Common myeloid progenitor, CD34-positive (primary cell): Measurements from ENCODE around the gene GATA3.

Experiments
- CTCF ChIA-PET: fragments of 350-600 bp; sonication (Branson Sonifier 250); formaldehyde crosslinking; loops from one replicate; lab custom pipeline; 2021; ENCODE audit warnings: antibody characterized with exemption; lab: Charles Lee
- POLR2A ChIA-PET: fragments of 350-600 bp; sonication (Branson Sonifier 250); formaldehyde crosslinking; loops from one replicate; lab custom pipeline; 2021; ENCODE audit warnings: antibody characterized with exemption; lab: Charles Lee
- DNase-seq, 3 donors: peaks; one replicate each; pipeline versions ENCODE4 v3.0.0 to v3.0.0-alpha.2; 2013
- H3K27ac ChIP-seq, 2 experiments: 1 replicate in 1 of 2; 2 replicates in 1 of 2; pipeline ENCODE4 v1.7.0; 2013; ENCODE audit warnings: inconsistent platforms in 2 of 2, low read length in 2 of 2, mild to moderate bottlenecking in 2 of 2, low read depth in 1 of 2, moderate library complexity in 1 of 2; ENCODE audit not compliant: severe bottlenecking in 2 of 2, insufficient read depth in 1 of 2, poor library complexity in 1 of 2
- H3K27me3 ChIP-seq, 5 experiments: replicated peaks in 2 of 5; 1 replicate in 3 of 5; 2 replicates in 2 of 5; pipeline versions ENCODE4 v1.6.1 to v1.7.0; 2013; ENCODE audit warnings: low read length in 4 of 5, mild to moderate bottlenecking in 2 of 5, moderate library complexity in 2 of 5, inconsistent platforms in 1 of 5; ENCODE audit not compliant: insufficient read depth in 5 of 5, control insufficient read depth in 4 of 5
- H3K36me3 ChIP-seq, 4 experiments: 1 replicate in 2 of 4; 2 replicates in 2 of 4; pipeline versions ENCODE4 v1.6.1 to v1.7.0; 2013; ENCODE audit warnings: low read length in 3 of 4, control low read depth in 1 of 4, mild to moderate bottlenecking in 1 of 4; ENCODE audit not compliant: control insufficient read depth in 4 of 4, insufficient read depth in 4 of 4
- H3K4me1 ChIP-seq, 4 experiments: 1 replicate in 3 of 4; 2 replicates in 1 of 4; pipeline versions ENCODE4 v1.6.1 to v1.7.1; 2013; ENCODE audit warnings: low read length in 3 of 4, mild to moderate bottlenecking in 3 of 4, control low read depth in 1 of 4, inconsistent platforms in 1 of 4, moderate library complexity in 1 of 4; ENCODE audit not compliant: control insufficient read depth in 4 of 4, insufficient read depth in 4 of 4; ENCODE audit errors: control extremely low read depth in 1 of 4
- H3K4me3 ChIP-seq, 7 experiments: 1 replicate in 4 of 7; 2 replicates in 3 of 7; pipeline versions ENCODE4 v1.5.1 to v1.7.0; 2013; ENCODE audit warnings: mild to moderate bottlenecking in 7 of 7, low read length in 6 of 7, moderate library complexity in 6 of 7, inconsistent platforms in 2 of 7, low read depth in 2 of 7, control low read depth in 1 of 7; ENCODE audit not compliant: insufficient read depth in 4 of 7, control insufficient read depth in 1 of 7; ENCODE audit errors: extremely low read depth in 1 of 7
- H3K9me3 ChIP-seq, 5 experiments: 1 replicate in 4 of 5; 2 replicates in 1 of 5; pipeline versions ENCODE4 v1.6.1 to v1.7.1; 2013; ENCODE audit warnings: low read length in 4 of 5, mild to moderate bottlenecking in 2 of 5, inconsistent platforms in 1 of 5, low read depth in 1 of 5, moderate library complexity in 1 of 5; ENCODE audit not compliant: control insufficient read depth in 4 of 5, insufficient read depth in 2 of 5; ENCODE audit errors: control extremely low read depth in 1 of 5
- WGBS: methylation state at CpG from one replicate; pipeline ENCODE4 v1.1.5; 2013; ENCODE audit not compliant: insufficient coverage; 5-methylcytosine and 5-hydroxymethylcytosine counted together

Gene GATA3

DNA sequence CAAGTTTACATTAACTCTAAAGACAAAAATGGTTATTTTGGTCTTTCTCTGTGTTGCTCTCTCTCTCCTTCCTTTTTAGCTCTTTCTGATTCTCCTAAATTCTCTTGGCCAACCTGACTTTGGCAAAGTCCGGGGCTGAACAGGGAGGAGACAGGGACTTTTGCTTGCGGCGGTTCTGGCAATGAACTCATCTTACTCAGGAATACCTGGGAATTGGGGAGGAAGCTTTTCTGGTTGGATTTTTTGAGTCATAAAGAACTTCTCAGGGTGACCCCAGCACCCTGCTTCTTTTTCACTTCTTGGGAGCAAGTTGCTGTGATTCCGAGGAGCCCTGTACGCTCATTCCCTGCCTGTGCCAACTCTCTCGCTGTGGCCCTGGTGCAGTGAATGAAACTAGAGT lies 16.0 kb downstream of the GATA3 start:
- Histone ChIP-seq H3K9me3 (no peaks in the 10 kb centered on the region), H3K4me3 (no peak overlapping the region), H3K27me3 (no peaks in the 10 kb centered on the region), H3K36me3 (peaks cover 0 to 42% (median 2%) of the 10 kb centered on the region in 4 experiments), H3K4me1 (peaks cover 0 to 29% (median 11%) of the 10 kb centered on the region in 4 experiments), H3K27ac (no peak overlapping the region)
- ChIA-PET CTCF (no interaction called here), POLR2A (no interaction called here)
- WGBS: 96% methylated on average over 4 of the region's 6 CpGs
- no peak for DNase-seq

GRCh38 chr10:8071006-8071405 lies 16.5 kb downstream of the GATA3 start:
- WGBS: 94% methylated on average over 2 of the region's 3 CpGs
- Histone ChIP-seq H3K36me3 (peaks cover 0 to 42% (median 2%) of the 10 kb centered on the region in 4 experiments), H3K27ac (no peak overlapping the region), H3K27me3 (no peaks in the 10 kb centered on the region), H3K4me3 (no peak overlapping the region), H3K4me1 (peaks cover 0 to 24% (median 9%) of the 10 kb centered on the region in 4 experiments), H3K9me3 (no peaks in the 10 kb centered on the region)
- CTCF ChIA-PET: interaction anchor here (0.7 to 1.1 kb wide), 2 partner anchors 9 to 361 kb away, joined by 3 read pairs; no protein-coding TSS in a partner anchor
- no peak for DNase-seq
- POLR2A ChIA-PET: no interaction called here

DNA sequence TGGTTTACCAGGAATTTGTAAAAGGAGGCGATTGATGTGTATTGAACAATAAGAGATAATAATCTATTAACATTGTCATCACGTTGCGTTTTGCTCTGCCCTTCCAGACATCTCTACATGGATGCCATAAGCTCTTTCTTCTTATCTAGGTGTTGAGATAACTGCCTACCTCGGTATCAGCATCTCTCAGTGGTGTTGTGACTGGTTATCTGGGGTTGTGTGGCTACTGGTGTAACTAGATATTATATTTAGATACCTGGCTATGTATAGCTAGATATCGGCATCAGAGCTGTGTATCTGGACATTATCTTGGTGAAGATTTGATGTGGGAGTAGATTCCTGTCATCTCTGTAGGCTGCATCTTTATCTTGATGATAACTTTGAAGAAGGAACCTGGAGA lies 17.2 kb downstream of the GATA3 start:
- Histone ChIP-seq H3K27ac (no peak overlapping the region), H3K4me1 (peaks cover 0 to 17% (median 3%) of the 10 kb centered on the region in 4 experiments), H3K36me3 (peaks cover 0 to 42% (median 2%) of the 10 kb centered on the region in 4 experiments), H3K4me3 (no peak overlapping the region), H3K27me3 (no peaks in the 10 kb centered on the region), H3K9me3 (no peaks in the 10 kb centered on the region)
- POLR2A ChIA-PET: no interaction called here
- 100% methylated on average over 2 of the region's 5 CpGs for WGBS
- CTCF ChIA-PET: interaction anchor here (0.7 to 1.2 kb wide), 4 partner anchors 8 to 360 kb away, joined by 3 read pairs; no protein-coding TSS in a partner anchor
- DNase-seq: no peak

DNA sequence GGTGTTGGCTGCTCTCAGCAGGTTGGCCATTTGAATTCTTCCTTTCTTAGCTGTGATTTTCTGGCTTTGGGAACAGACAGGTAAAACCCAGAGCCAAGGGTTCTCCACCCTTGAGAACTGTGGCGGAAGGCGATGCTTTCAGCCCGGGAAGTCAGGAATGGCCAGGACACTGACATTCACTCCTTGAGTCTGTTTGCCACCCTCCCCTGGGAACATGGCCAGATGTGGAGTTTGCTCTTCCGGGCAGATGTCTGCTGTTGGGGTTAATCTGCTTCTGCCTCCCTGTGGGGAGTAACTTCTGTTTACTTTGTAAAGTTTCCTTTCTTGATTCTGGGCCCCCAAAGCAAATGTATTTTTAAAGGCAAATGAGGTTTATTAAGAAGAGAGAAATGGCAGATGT lies 17.7 kb downstream of the GATA3 start:
- WGBS: 89% methylated on average over 3 of the region's 4 CpGs
- H3K9me3 ChIP-seq: no peaks in the 10 kb centered on the region
- H3K27ac ChIP-seq: no peak overlapping the region
- peaks cover 0 to 12% (median 0%) of the 10 kb centered on the region in 4 experiments for H3K4me1 ChIP-seq
- ChIA-PET POLR2A (no interaction called here), CTCF (interaction anchor here (1.2 kb wide), 2 partner anchors 16 to 44 kb away, joined by 3 read pairs; no protein-coding TSS in a partner anchor)
- no peaks in the 10 kb centered on the region for H3K27me3 ChIP-seq
- no peak for DNase-seq
- H3K4me3 ChIP-seq: no peak overlapping the region
- peaks cover 0 to 42% (median 2%) of the 10 kb centered on the region in 4 experiments for H3K36me3 ChIP-seq

GRCh38 chr10:8073691-8074416 lies 19.4 kb downstream of the GATA3 start:
- CTCF ChIA-PET: interaction anchor here (1.1 kb wide), 1 partner anchor 11 kb away, joined by 3 read pairs; no protein-coding TSS in a partner anchor
- no peak overlapping the region for H3K4me3 ChIP-seq
- 98% methylated on average over 15 of the region's 15 CpGs for WGBS

GRCh38 chr10:8074881-8075280 lies 20.4 kb downstream of the GATA3 start:
- Histone ChIP-seq H3K27ac (no peak overlapping the region), H3K9me3 (no peaks in the 10 kb centered on the region), H3K27me3 (no peaks in the 10 kb centered on the region), H3K4me1 (peaks cover 0 to 12% (median 4%) of the 10 kb centered on the region in 4 experiments), H3K4me3 (no peak overlapping the region), H3K36me3 (peaks cover 0 to 31% (median 2%) of the 10 kb centered on the region in 4 experiments)
- no peak for DNase-seq
- WGBS: 92% methylated on average over 2 of the region's 14 CpGs
- CTCF ChIA-PET: interaction anchor here (1.1 to 1.3 kb wide), 3 partner anchors 11 to 54 kb away, joined by 3 read pairs; no protein-coding TSS in a partner anchor
- POLR2A ChIA-PET: no interaction called here

More at GRCh38 chr10:8073691-8074416, 19.4 kb downstream of the GATA3 start:
- H3K9me3 ChIP-seq: no peaks in the 10 kb centered on the region
- no peak for DNase-seq
- H3K36me3 ChIP-seq: peaks cover 0 to 38% (median 2%) of the 10 kb centered on the region in 4 experiments
- H3K27me3 ChIP-seq: no peaks in the 10 kb centered on the region
- H3K4me1 ChIP-seq: peaks cover 0 to 9% (median 0%) of the 10 kb centered on the region in 4 experiments
- no peak overlapping the region for H3K27ac ChIP-seq
- POLR2A ChIA-PET: no interaction called here
